Skeletal muscle satellite cell (primary cell): ENCODE data around the gene ENTHD1. TPM values are rescaled to one million over a fixed set of nuclear protein-coding genes. Genes with fewer than 3 reads are reported as not detected.

Experiments
- H3K27me3 ChIP-seq: 2 replicates; pipeline ENCODE4 v1.7.0; 2013; ENCODE audit warnings: low read length; ENCODE audit not compliant: control insufficient read depth, insufficient read depth
- H3K36me3 ChIP-seq: 2 replicates; pipeline ENCODE4 v1.7.0; 2013; ENCODE audit warnings: mild to moderate bottlenecking, control low read depth, low read length; ENCODE audit not compliant: insufficient read depth
- H3K4me1 ChIP-seq: 2 replicates; pipeline ENCODE4 v1.7.0; 2013; ENCODE audit warnings: low read length; ENCODE audit not compliant: control insufficient read depth, insufficient read depth
- H3K4me2 ChIP-seq: 2 replicates; pipeline ENCODE4 v1.7.0; 2013; ENCODE audit warnings: mild to moderate bottlenecking, low read length
- H3K4me3 ChIP-seq: 2 replicates; pipeline ENCODE4 v1.7.0; 2013; ENCODE audit warnings: low read length
- H3K9ac ChIP-seq: 2 replicates; pipeline ENCODE4 v1.7.0; 2013; ENCODE audit warnings: mild to moderate bottlenecking, low read depth, low read length, moderate library complexity
- H3K9me3 ChIP-seq: replicated peaks from 2 replicates; pipeline ENCODE4 v1.7.0; 2013; ENCODE audit warnings: mild to moderate bottlenecking, control low read depth, low read length
- total RNA-seq: library from RNA; depleted of rRNA; stranded (reverse); fragments of >200 nt; gene quantifications from 2 replicates; pipeline ENCODE4 v1.2.3, GENCODE V29; 2012; rRNA removed

Gene ENTHD1, protein sequence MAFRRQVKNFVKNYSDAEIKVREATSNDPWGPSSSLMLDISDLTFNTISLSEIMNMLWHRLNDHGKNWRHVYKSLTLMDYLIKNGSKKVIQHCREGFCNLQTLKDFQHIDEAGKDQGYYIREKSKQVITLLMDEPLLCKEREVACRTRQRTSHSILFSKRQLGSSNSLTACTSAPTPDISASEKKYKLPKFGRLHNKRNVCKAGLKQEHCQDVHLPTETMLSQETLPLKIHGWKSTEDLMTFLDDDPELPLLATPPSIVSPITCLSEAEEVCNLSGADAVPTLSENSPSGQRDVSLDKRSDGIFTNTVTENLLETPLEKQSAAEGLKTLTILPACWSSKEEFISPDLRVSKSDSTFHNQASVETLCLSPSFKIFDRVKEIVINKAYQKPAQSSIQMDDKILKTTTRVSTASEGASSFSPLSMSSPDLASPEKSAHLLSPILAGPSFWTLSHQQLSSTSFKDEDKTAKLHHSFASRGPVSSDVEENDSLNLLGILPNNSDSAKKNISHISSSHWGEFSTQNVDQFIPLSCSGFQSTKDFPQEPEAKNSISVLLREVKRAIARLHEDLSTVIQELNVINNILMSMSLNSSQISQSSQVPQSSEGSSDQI
- not detected in 2 replicates for total RNA-seq

GRCh38 chr22:39893526-39893925, at the start of gene ENTHD1:
Gene ENTHD1, minus strand, starts transcription at chr22:39893760. Its CDS starts 6,012 bp downstream, at chr22:39887748.
- Histone ChIP-seq H3K4me3 (no peak within 1 kb of the TSS), H3K9me3 (no peaks in the 10 kb centered on the region), H3K4me1 (no peaks in the 10 kb centered on the region), H3K27me3 (peaks cover 54% of the 10 kb centered on the region), H3K4me2 (no peak within 1 kb of the TSS), H3K36me3 (no peaks in the 10 kb centered on the region), H3K9ac (no peak within 1 kb of the TSS)

GRCh38 chr22:39943337-39943736, 49.8 kb upstream of the ENTHD1 start:
- no peak overlapping the region for H3K4me3 ChIP-seq
- no peak overlapping the region for H3K4me2 ChIP-seq
- H3K36me3 ChIP-seq: no peaks in the 10 kb centered on the region
- peaks cover 12% of the 10 kb centered on the region for H3K27me3 ChIP-seq
- no peaks in the 10 kb centered on the region for H3K9me3 ChIP-seq
- H3K4me1 ChIP-seq: no peaks in the 10 kb centered on the region
- no peak overlapping the region for H3K9ac ChIP-seq

DNA sequence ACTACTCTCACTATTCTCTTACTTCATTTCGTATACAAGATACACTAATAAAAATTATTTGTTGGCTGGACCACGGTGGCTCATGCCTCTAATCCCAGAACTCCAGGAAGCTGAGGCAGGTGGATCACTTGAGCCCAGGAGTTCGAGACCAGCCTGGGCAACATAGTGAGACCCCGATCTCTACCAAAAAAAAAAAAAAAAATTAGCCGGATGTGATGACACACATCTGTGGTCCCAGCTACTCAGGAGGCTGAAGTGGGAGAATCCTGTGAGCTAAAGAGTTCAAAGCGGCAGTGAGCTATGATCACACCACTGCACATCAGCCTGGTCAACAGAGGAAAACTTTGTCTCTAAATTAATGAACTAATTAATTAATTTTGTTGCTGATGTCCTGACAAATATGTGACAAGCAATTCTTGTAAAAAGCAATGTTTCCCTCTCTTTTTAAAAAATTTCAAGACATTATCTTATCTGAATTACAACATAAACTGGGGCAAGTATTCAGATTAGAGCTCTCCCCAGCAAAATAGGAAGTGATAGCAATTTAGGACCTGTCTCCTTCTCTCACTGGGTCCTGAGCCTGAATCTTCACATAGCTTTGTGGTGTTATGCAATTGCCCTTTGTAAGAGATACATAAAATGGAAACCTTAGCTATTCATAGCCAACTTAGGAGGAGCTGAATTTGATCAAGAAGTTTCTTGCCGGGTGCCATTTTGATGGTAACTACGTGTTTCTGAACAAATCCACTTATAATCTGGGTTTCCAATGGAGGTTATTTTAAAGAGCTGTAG, 49.1 kb upstream of the ENTHD1 start:
- H3K9ac ChIP-seq: no peak overlapping the region
- peaks cover 17% of the 10 kb centered on the region for H3K27me3 ChIP-seq
- no peaks in the 10 kb centered on the region for H3K4me1 ChIP-seq
- no peak overlapping the region for H3K4me3 ChIP-seq
- H3K9me3 ChIP-seq: no peaks in the 10 kb centered on the region
- no peaks in the 10 kb centered on the region for H3K36me3 ChIP-seq
- H3K4me2 ChIP-seq: no peak overlapping the region

DNA sequence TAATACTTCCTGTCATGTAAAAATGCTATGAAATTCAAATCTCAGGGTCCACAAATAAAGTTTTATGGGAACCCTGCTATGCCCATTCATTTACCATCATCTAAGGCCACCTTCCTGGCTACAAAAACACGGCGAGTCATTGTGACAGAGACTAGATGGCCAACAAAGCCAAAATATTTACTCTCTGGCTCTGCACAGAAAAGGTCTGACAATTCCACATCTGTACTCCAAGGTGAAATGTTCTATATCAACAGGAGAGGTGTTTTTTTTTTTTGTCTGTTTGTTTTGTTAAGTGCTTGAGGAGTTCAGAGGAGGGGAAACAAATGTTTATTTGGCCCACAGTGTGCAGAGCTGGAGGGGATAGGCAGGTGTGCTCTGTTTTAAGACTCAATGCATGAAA, 48.0 kb upstream of the ENTHD1 start:
- Histone ChIP-seq H3K36me3 (no peaks in the 10 kb centered on the region), H3K4me2 (no peak overlapping the region), H3K9me3 (no peaks in the 10 kb centered on the region), H3K9ac (no peak overlapping the region), H3K27me3 (peaks cover 19% of the 10 kb centered on the region), H3K4me3 (no peak overlapping the region), H3K4me1 (no peaks in the 10 kb centered on the region)

DNA sequence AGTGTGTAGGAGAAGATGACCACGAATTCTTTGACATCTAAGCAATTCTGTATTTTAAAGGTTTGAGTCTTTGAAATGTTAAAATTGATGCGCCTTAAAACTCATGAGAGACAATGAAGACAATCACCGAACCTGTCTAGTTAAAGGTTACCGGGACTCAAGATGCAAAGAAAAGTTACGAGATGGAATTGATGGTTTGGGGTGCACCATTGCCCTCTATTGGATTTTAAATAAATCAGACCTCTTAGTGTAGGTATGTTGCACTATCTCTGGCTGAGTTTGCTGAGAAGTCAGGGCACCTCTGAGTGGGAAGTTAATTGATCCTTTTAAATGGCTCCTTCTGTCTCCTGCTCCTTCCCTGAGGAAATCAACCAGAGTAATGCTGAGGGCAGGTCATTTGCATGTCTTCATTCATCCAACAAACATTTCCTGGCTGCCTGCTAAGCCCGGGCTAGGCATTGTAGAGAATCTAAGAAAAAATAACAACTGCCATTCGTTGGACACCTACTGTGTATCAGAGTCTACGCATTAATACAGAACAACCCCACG, 47.3 kb upstream of the ENTHD1 start:
- no peak overlapping the region for H3K9ac ChIP-seq
- H3K27me3 ChIP-seq: peaks cover 23% of the 10 kb centered on the region
- H3K4me1 ChIP-seq: no peaks in the 10 kb centered on the region
- no peak overlapping the region for H3K4me3 ChIP-seq
- no peaks in the 10 kb centered on the region for H3K9me3 ChIP-seq
- H3K36me3 ChIP-seq: no peaks in the 10 kb centered on the region
- no peak overlapping the region for H3K4me2 ChIP-seq

DNA sequence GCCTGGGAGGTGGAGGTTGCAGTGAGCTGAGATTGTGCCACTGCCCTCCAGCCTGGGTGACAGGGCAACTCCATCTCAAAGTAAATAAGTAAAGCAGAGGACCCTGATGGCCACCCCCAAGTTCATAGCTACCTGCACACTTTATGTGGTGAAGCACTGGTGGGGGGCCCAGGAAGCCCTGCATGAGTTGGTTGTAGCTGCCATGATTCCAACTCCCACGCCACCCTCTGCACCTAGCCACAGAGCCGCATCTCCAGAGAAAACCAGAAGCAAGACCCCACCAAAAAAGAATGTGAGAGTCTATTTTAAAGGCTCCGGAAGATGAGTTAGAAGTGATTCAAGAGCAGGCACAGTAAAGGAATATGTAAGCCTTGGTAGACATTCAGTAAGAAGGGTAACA, 46.3 kb upstream of the ENTHD1 start:
- no peaks in the 10 kb centered on the region for H3K36me3 ChIP-seq
- no peaks in the 10 kb centered on the region for H3K9me3 ChIP-seq
- H3K4me2 ChIP-seq: no peak overlapping the region
- H3K4me1 ChIP-seq: no peaks in the 10 kb centered on the region
- H3K4me3 ChIP-seq: no peak overlapping the region
- H3K9ac ChIP-seq: no peak overlapping the region
- peaks cover 33% of the 10 kb centered on the region for H3K27me3 ChIP-seq

DNA sequence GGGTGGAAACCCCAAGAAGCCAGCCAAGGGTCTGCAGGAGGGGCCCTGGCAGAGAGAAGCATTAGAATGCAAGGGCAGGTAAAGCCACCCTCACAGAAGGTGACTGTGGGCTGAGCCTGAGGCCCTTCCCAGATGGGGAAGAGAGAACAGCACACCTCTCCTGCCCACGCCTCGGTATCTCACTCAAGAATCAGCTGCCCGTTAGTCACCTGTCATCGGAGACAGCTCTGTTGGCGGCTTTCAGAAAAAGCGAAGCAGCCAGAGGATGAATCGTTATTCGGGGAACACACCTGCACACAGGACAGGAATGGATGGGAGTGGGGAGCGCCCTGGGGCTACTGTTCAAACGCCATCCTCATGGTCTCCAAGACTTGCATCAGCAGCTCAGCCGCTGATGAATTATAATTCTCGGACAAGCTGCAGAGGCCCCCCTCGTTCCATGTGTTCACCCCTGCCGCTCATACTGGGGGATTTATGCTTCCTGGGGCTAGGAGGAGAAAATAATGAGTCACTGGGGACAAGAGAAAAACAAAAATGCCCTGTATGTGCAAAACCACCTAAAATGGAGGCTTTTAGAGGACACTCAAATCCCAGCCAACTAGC, 45.0 kb upstream of the ENTHD1 start:
- Histone ChIP-seq H3K9ac (no peak overlapping the region), H3K4me3 (no peak overlapping the region), H3K4me2 (no peak overlapping the region), H3K9me3 (no peaks in the 10 kb centered on the region), H3K27me3 (peaks cover 45% of the 10 kb centered on the region), H3K36me3 (no peaks in the 10 kb centered on the region), H3K4me1 (no peaks in the 10 kb centered on the region)

GRCh38 chr22:39937906-39938305, 44.3 kb upstream of the ENTHD1 start:
- H3K4me1 ChIP-seq: no peaks in the 10 kb centered on the region

GRCh38 chr22:39936523-39937145, 43.1 kb upstream of the ENTHD1 start:
- Histone ChIP-seq H3K4me3 (no peak overlapping the region), H3K9ac (no peak overlapping the region), H3K36me3 (no peaks in the 10 kb centered on the region), H3K27me3 (peaks cover 51% of the 10 kb centered on the region), H3K4me1 (no peaks in the 10 kb centered on the region), H3K4me2 (no peak overlapping the region), H3K9me3 (no peaks in the 10 kb centered on the region)

More at GRCh38 chr22:39937906-39938305, 44.3 kb upstream of the ENTHD1 start:
- Histone ChIP-seq H3K27me3 (peaks cover 45% of the 10 kb centered on the region), H3K4me2 (no peak overlapping the region), H3K4me3 (no peak overlapping the region), H3K9me3 (no peaks in the 10 kb centered on the region), H3K9ac (no peak overlapping the region), H3K36me3 (no peaks in the 10 kb centered on the region)

DNA sequence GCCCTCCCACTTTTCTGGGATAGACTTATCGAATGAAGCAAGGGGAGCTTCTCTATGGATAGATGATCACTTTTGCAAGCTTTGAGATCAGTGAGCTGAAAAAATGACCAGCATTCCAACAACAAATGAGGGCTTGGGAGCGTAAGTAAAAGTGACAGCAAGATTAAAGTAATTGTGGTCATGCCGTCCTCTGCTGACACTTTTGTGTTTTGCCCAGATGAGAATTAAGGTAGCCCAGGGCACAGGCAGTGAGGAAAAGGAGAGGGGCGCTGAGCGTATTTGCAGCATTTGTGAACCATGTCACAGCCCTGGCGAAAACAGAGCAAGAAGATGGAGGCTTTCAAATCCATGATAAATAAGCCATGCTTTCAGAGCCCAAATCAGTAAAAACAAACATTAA, 42.1 kb upstream of the ENTHD1 start:
- H3K9ac ChIP-seq: no peak overlapping the region
- no peaks in the 10 kb centered on the region for H3K36me3 ChIP-seq
- peaks cover 60% of the 10 kb centered on the region for H3K27me3 ChIP-seq
- no peak overlapping the region for H3K4me2 ChIP-seq
- no peaks in the 10 kb centered on the region for H3K4me1 ChIP-seq
- no peaks in the 10 kb centered on the region for H3K9me3 ChIP-seq
- H3K4me3 ChIP-seq: no peak overlapping the region
